K562 (cell line): ENCODE results near the gene CNGA3. TPM values are rescaled to one million over a fixed set of nuclear protein-coding genes. Genes with fewer than 3 reads are reported as not detected.

ENCODE experiments used
- ATAC-seq: fragments of 200-7000 bp; cut with Tn5 transposase; 3 replicates; pipeline ENCODE4 v1.9.1; 2020; ENCODE audit warnings: moderate library complexity
- BruUV-seq: library from RNA; stranded (reverse); fragments of 400-500 nt; replicated peaks from 2 replicates; lab custom pipeline; 2021; lab: Mats Ljungman, UMichigan
- CTCF ChIA-PET: fragments of 300-600 bp; formaldehyde crosslinking; extraction: SDS; loops from one replicate; lab custom pipeline; 2021; ENCODE audit warnings: low intra/inter-chr PET ratio; lab: Yijun Ruan, JAX
- POLR2A ChIA-PET: fragments of 300-600, 350-650 bp; sonication (Branson Sonifier 250); formaldehyde crosslinking; extraction: SDS; loops from one replicate; lab custom pipeline; 2021; ENCODE audit warnings: antibody characterized with exemption, inconsistent platforms; lab: Yijun Ruan, JAX
- DNase-seq, 4 experiments: peaks; one replicate each; pipeline versions ENCODE4 v3.0.0 to v3.0.0-alpha.2; 2011 to 2018; ENCODE audit warnings: low spot score in 3 of 4, mixed read lengths in 3 of 4; ENCODE audit errors: extremely low read depth in 1 of 4
- FAIRE-seq: peaks from 2 replicates; lab custom pipeline; 2011; peaks lifted over from hg19 to GRCh38; lab: Jason Lieb, UNC
- H2AFZ ChIP-seq: 2 replicates; pipeline ENCODE4 v1.6.0; 2011; ENCODE audit warnings: low read depth, low read length, control low read depth, inconsistent platforms
- H3K27ac ChIP-seq: fragments of 200-600 bp; 3 replicates; pipeline ENCODE4 v1.8.0; 2011; ENCODE audit warnings: low read depth, mild to moderate bottlenecking, control low read depth, inconsistent platforms, low read length, moderate library complexity, mixed read lengths; ENCODE audit errors: extremely low read depth
- H3K27me3 ChIP-seq, 2 experiments: fragments of 300-600 bp in 1 of 2; 2 replicates in 1 of 2; 3 replicates in 1 of 2; pipeline versions ENCODE4 v1.6.0 to v1.8.0; 2011; ENCODE audit warnings: inconsistent platforms in 2 of 2, low read length in 2 of 2, mild to moderate bottlenecking in 1 of 2, mixed read lengths in 1 of 2, moderate library complexity in 1 of 2; ENCODE audit not compliant: control insufficient read depth in 2 of 2, insufficient read depth in 2 of 2
- H3K36me3 ChIP-seq: fragments of 300-600 bp; 3 replicates; pipeline ENCODE4 v1.8.0; 2011; ENCODE audit warnings: mild to moderate bottlenecking, low read length, inconsistent platforms; ENCODE audit not compliant: control insufficient read depth, insufficient read depth
- H3K4me1 ChIP-seq, 2 experiments: fragments of 200-600 bp in 1 of 2; replicated peaks in 1 of 2; 2 replicates in 1 of 2; 3 replicates in 1 of 2; pipeline versions ENCODE4 v1.5.1 to v1.8.0; 2011; ENCODE audit warnings: inconsistent platforms in 2 of 2, low read length in 2 of 2, mild to moderate bottlenecking in 1 of 2, mixed read lengths in 1 of 2, moderate library complexity in 1 of 2; ENCODE audit not compliant: control insufficient read depth in 2 of 2, insufficient read depth in 2 of 2
- H3K4me2 ChIP-seq: 2 replicates; pipeline ENCODE4 v1.6.1; 2011; ENCODE audit warnings: low read length, control low read depth, inconsistent platforms, mixed read lengths; ENCODE audit not compliant: insufficient read depth
- H3K4me3 ChIP-seq: fragments of 200-600 bp; sonication (generic), shearing (Covaris generic); 2 replicates; pipeline ENCODE4 v1.5.1; 2016; ENCODE audit warnings: control low read depth, inconsistent platforms
- H3K79me2 ChIP-seq: fragments of 200-600 bp; 3 replicates; pipeline ENCODE4 v1.8.0; 2011; ENCODE audit warnings: low read length, inconsistent platforms; ENCODE audit not compliant: control insufficient read depth, insufficient read depth
- H3K9ac ChIP-seq, 2 experiments: 2 replicates each; pipeline versions ENCODE4 v1.6.0 to v1.6.1; 2011; ENCODE audit warnings: low read depth in 2 of 2, low read length in 2 of 2, control low read depth in 1 of 2, inconsistent platforms in 1 of 2, mild to moderate bottlenecking in 1 of 2, mixed read lengths in 1 of 2; ENCODE audit not compliant: insufficient read depth in 1 of 2
- H3K9me1 ChIP-seq: one replicate; pipeline ENCODE4 v1.6.0; 2011; ENCODE audit warnings: inconsistent platforms, mild to moderate bottlenecking, low read length, moderate library complexity; ENCODE audit not compliant: control insufficient read depth, insufficient read depth
- H3K9me3 ChIP-seq: replicated peaks from 2 replicates; pipeline ENCODE4 v1.5.1; 2011; ENCODE audit warnings: low read depth, low read length, inconsistent platforms; ENCODE audit not compliant: control insufficient read depth, insufficient read depth
- H4K20me1 ChIP-seq: replicated peaks from 2 replicates; pipeline ENCODE4 v1.6.1; 2011; ENCODE audit warnings: low read length, inconsistent platforms, mixed read lengths; ENCODE audit not compliant: control insufficient read depth, insufficient read depth
- ARID1B ChIP-seq: fragments of 450-650 bp; IDR thresholded peaks from 2 replicates; pipeline ENCODE4 v1.6.1; 2016; ENCODE audit warnings: antibody characterized with exemption, mild to moderate bottlenecking, inconsistent platforms
- DPF2 ChIP-seq: fragments of 450-650 bp; IDR thresholded peaks from 2 replicates; pipeline ENCODE4 v1.6.1; 2016
- E2F1 ChIP-seq: sonication (generic); formaldehyde crosslinking; IDR thresholded peaks from 2 replicates; pipeline ENCODE4 v1.8.1; 2023; ENCODE audit warnings: mild to moderate bottlenecking, missing genetic modification reagents, moderate library complexity
- FIP1L1 ChIP-seq: fragments of 200-400 bp; formaldehyde crosslinking; IDR thresholded peaks from 2 replicates; pipeline ENCODE4 v1.6.1; 2018; ENCODE audit warnings: mild to moderate bottlenecking, low read depth, low read length; ENCODE audit not compliant: poor library complexity, severe bottlenecking
- FOXM1 ChIP-seq, 2 experiments: fragments of 450-650 bp in 1 of 2; sonication (generic) in 1 of 2; formaldehyde crosslinking in 1 of 2; IDR thresholded peaks; 2 replicates each; pipeline versions ENCODE4 v1.6.1 to v1.9.0; 2017 to 2022; ENCODE audit warnings: low read depth in 2 of 2, mild to moderate bottlenecking in 2 of 2, missing genetic modification reagents in 1 of 2, moderate library complexity in 1 of 2
- GTF2F1 ChIP-seq: IDR thresholded peaks from 2 replicates; pipeline ENCODE4 v1.6.1; 2011; ENCODE audit warnings: low read depth, low read length, improper control_type of control experiment
- HES1 ChIP-seq: fragments of 450-650 bp; IDR thresholded peaks from 2 replicates; pipeline ENCODE4 v1.6.1; 2016; ENCODE audit warnings: low read depth, mild to moderate bottlenecking, moderate library complexity
- HOXB6 ChIP-seq: fragments of 250-450 bp; sonication (Bioruptor Pico); IDR thresholded peaks from 2 replicates; pipeline ENCODE4 v1.5.1; 2022; ENCODE audit warnings: mild to moderate bottlenecking, borderline replicate concordance
- JUND ChIP-seq, 2 experiments: IDR thresholded peaks; 2 replicates in 1 of 2; 3 replicates in 1 of 2; pipeline ENCODE4 v1.6.1; 2011; ENCODE audit warnings: borderline replicate concordance in 2 of 2, low read depth in 2 of 2, low read length in 2 of 2, improper control_type of control experiment in 1 of 2, missing biosample characterization in 1 of 2, missing genetic modification characterization in 1 of 2, missing genetic modification reagents in 1 of 2
- MCM3 ChIP-seq: fragments of 450-650 bp; IDR thresholded peaks from 2 replicates; pipeline ENCODE4 v1.6.1; 2016
- NCOA2 ChIP-seq, 2 experiments: fragments of 450-650 bp; IDR thresholded peaks; 2 replicates each; pipeline ENCODE4 v1.6.1; 2018; ENCODE audit warnings: mild to moderate bottlenecking in 2 of 2, moderate library complexity in 1 of 2; ENCODE audit not compliant: partially characterized antibody in 2 of 2
- POLR2G ChIP-seq: fragments of 200-400 bp; formaldehyde crosslinking; IDR thresholded peaks from 2 replicates; pipeline ENCODE4 v1.6.1; 2017; ENCODE audit warnings: low read depth, mild to moderate bottlenecking, antibody characterized with exemption, low read length, moderate library complexity
- WGBS: fragments of 100-300 bp; shearing (Covaris generic); methylation state at CpG from one replicate; pipeline ENCODE4 v1.1.6; 2016; ENCODE audit warnings: low coverage, mixed read lengths; ENCODE audit not compliant: insufficient coverage; ENCODE audit errors: missing lambda C conversion rate; 5-methylcytosine and 5-hydroxymethylcytosine counted together
- in situ Hi-C: fragments of 300-500 bp; cut with MboI; formaldehyde crosslinking; loops from 4 replicates; pipeline ENCODE4 v1.15.0; 2018; ENCODE audit warnings: inconsistent platforms, mixed read lengths
- intact Hi-C: fragments of 100-400 bp; cut with micrococcal nuclease; formaldehyde crosslinking; loops from 2 replicates; pipeline ENCODE4 v1.14.2; 2022
- polyA plus RNA-seq, 8 experiments: library from polyadenylated mRNA; depleted of rRNA in 4 of 8; stranded (reverse) in 5 of 8; unstranded in 3 of 8; fragments of >200 nt; fragmentation: Nextera tagmentation in 2 of 8; fragmentation: Illumina TruSeq in 1 of 8; extraction: Ambion mirVana in 2 of 8; extraction: Trizol in 1 of 8; gene quantifications; 2 replicates each; pipeline versions ENCODE4 v1.2.1 to v1.2.3, GENCODE V29; 2011 to 2014; ENCODE audit warnings: inconsistent platforms in 1 of 8, missing spikeins in 1 of 8
- total RNA-seq, 7 experiments: library from RNA; depleted of rRNA in 6 of 7; stranded (reverse); fragments of >200 nt in 6 of 7; fragmentation: Illumina TruSeq in 2 of 7; extraction: Trizol in 2 of 7; gene quantifications; 2 replicates each; pipeline versions ENCODE4 v1.2.1 to v1.2.3, GENCODE V29; 2011 to 2021; ENCODE audit warnings: low replicate concordance in 1 of 7

CNGA3 gene
- total and polyA plus RNA-seq, 9 of the 15 experiments (the other 6 are each of a cell fraction or from before 2014, with no cell fraction given) = not detected

- ChIA-PET CTCF (no interaction called here), POLR2A (interaction anchor here (1.2 kb wide), 1 partner anchor 12 kb away, joined by 4 read pairs; no protein-coding TSS in a partner anchor)
- Histone ChIP-seq H3K36me3 (no peaks in the 10 kb centered on the region), H3K79me2 (no peaks in the 10 kb centered on the region), H2AFZ (no peak overlapping the region), H3K4me1 (peaks cover 0 to 5% of the 10 kb centered on the region in 2 experiments; a peak in 1 of 5 replicates), H3K9me3 (no peaks in the 10 kb centered on the region), H3K9me1 (no peaks in the 10 kb centered on the region), H3K9ac (no peak overlapping the region), H3K27me3 (peaks cover 16 to 47% of the 10 kb centered on the region in 2 experiments; a peak in 4 of 5 replicates), H3K4me3 (no peak overlapping the region)
- DNase-seq (no peak), FAIRE-seq (no peak)
- 0% methylated on average over 4 of the region's 4 CpGs for WGBS
- no peak for TF ChIP-seq FOXM1 (IDR thresholded peaks at IDR 0.05; ENCODE audit: low read depth)
- no peak for TF ChIP-seq FOXM1 (CRISPR knock-in tag; IDR thresholded peaks at IDR 0.05; ENCODE audit: low read depth)
- TF ChIP-seq E2F1 (CRISPR knock-in tag) = no peak
- TF ChIP-seq NCOA2 (IDR thresholded peaks at IDR 0.05; ENCODE audit: partially characterized antibody in 2 of 2) = no peak
- no peak for TF ChIP-seq FIP1L1
- TF ChIP-seq GTF2F1 = no peak
- TF ChIP-seq MCM3 = no peak
- no peak for TF ChIP-seq HOXB6 (CRISPR knock-in tag)
- TF ChIP-seq JUND (IDR thresholded peaks at IDR 0.05; ENCODE audit: borderline replicate concordance, low read depth, low read length) = no peak
- TF ChIP-seq JUND (tag; IDR thresholded peaks at IDR 0.05; ENCODE audit: borderline replicate concordance, low read depth, low read length) = no peak
- no peak for TF ChIP-seq ARID1B
- TF ChIP-seq POLR2G = no peak
- no peak for TF ChIP-seq DPF2
- TF ChIP-seq HES1 = no peak
- TF ChIP-seq, all 486 proteins: peak for 0
- Histone ChIP-seq H3K4me2 (no peak overlapping the region), H3K27ac (no peak overlapping the region), H4K20me1 (no peaks in the 10 kb centered on the region)
- in situ Hi-C loops = no loop called here
- BruUV-seq = no TSS peak
- ATAC-seq = no peak
- intact Hi-C loops = loop anchor here (5.0 kb wide), 1 partner anchor 77 kb away; no protein-coding TSS in a partner anchor
Measured at GRCh38 chr2:98310010-98310409, 36.2 kb upstream of the CNGA3 start.
